Activated CD4-positive, alpha-beta T cell treated with anti-CD3 and anti-CD28 coated beads, Interleukin-2, amount 10 ng/mL, durations not matched to agents 24 days and 14 days (primary cell): Measurements from ENCODE around the gene VPS13D. TPM values are rescaled to one million over a fixed set of nuclear protein-coding genes. Genes with fewer than 3 reads are reported as not detected.
A peak's percentile ranks its signal among the peaks of the same experiment; 100 is the strongest.
"Not testable (repeated sequence)": the region's sequence is repeated elsewhere in the genome, so short reads cannot be mapped to it uniquely, and the experiment has no call there.

Experiments used
- DNase-seq: peaks from one replicate; pipeline ENCODE4 v3.0.0; 2022
- H3K27ac Mint-ChIP-seq: one replicate; pipeline ENCODE4 v1.8.0; 2022; ENCODE audit warnings: mild to moderate bottlenecking, mixed read lengths
- H3K27me3 Mint-ChIP-seq: one replicate; pipeline ENCODE4 v1.8.0; 2022; ENCODE audit warnings: mixed read lengths
- H3K36me3 Mint-ChIP-seq: one replicate; pipeline ENCODE4 v1.8.0; 2022; ENCODE audit warnings: low read depth, mild to moderate bottlenecking, mixed read lengths
- H3K4me1 Mint-ChIP-seq: one replicate; pipeline ENCODE4 v1.8.0; 2021; ENCODE audit warnings: mixed read lengths
- H3K4me3 Mint-ChIP-seq: one replicate; pipeline ENCODE4 v1.8.0; 2022; ENCODE audit warnings: mild to moderate bottlenecking, moderate library complexity, mixed read lengths
- H3K9me3 Mint-ChIP-seq: one replicate; pipeline ENCODE4 v1.8.0; 2021; ENCODE audit warnings: mixed read lengths
- intact Hi-C: fragments of 100-400 bp; cut with micrococcal nuclease; formaldehyde crosslinking; loops from one replicate; pipeline ENCODE4 v1.15.1; 2023
- total RNA-seq: library from RNA; stranded (reverse); gene quantifications from 2 replicates; pipeline ENCODE4 v1.2.3, GENCODE V29; 2022

VPS13D gene
- total RNA-seq, 1 donor from 2014 or later, result 30.8 TPM

- Mint-ChIP-seq H3K9me3 (no peaks in the 10 kb centered on the region), H3K4me3 (no peak overlapping the region), H3K27me3 (no peaks in the 10 kb centered on the region), H3K4me1 (peaks cover 70% of the 10 kb centered on the region), H3K27ac (peak overlapping the region; percentile 45), H3K36me3 (peaks cover 50% of the 10 kb centered on the region)
- intact Hi-C loops, result no loop called here
- DNase-seq, result no peak
These were observed 224.9 kb downstream of the VPS13D start for GRCh38 chr1:12454406-12455391.

- H3K27ac Mint-ChIP-seq, DNase-seq, H3K4me3 Mint-ChIP-seq, H3K9me3 Mint-ChIP-seq, intact Hi-C loops, H3K27me3 Mint-ChIP-seq: not testable (repeated sequence)
- peaks cover 56% of the 10 kb centered on the region for H3K4me1 Mint-ChIP-seq
- peaks cover 54% of the 10 kb centered on the region for H3K36me3 Mint-ChIP-seq
These were observed 226.3 kb downstream of the VPS13D start for GRCh38 chr1:12456081-12456480.

GRCh38 chr1:12456979-12457378, 227.1 kb downstream of the VPS13D start:
- Mint-ChIP-seq H3K36me3 (peaks cover 56% of the 10 kb centered on the region), H3K4me3 (no peak overlapping the region), H3K27ac (no peak overlapping the region), H3K27me3 (no peaks in the 10 kb centered on the region), H3K4me1 (peaks cover 52% of the 10 kb centered on the region), H3K9me3 (no peaks in the 10 kb centered on the region)
- intact Hi-C loops, result no loop called here
- DNase-seq, result no peak

GRCh38 chr1:12457771-12458170, 227.9 kb downstream of the VPS13D start:
- DNase-seq, result no peak
- Mint-ChIP-seq H3K4me1 (peaks cover 46% of the 10 kb centered on the region), H3K27me3 (no peaks in the 10 kb centered on the region), H3K4me3 (no peak overlapping the region), H3K27ac (no peak overlapping the region), H3K36me3 (peaks cover 55% of the 10 kb centered on the region), H3K9me3 (no peaks in the 10 kb centered on the region)
- intact Hi-C loops, result no loop called here

- Mint-ChIP-seq H3K27ac (no peak overlapping the region), H3K4me3 (no peak overlapping the region), H3K9me3 (no peaks in the 10 kb centered on the region), H3K27me3 (no peaks in the 10 kb centered on the region), H3K36me3 (peaks cover 61% of the 10 kb centered on the region), H3K4me1 (peaks cover 38% of the 10 kb centered on the region)
- intact Hi-C loops, result no loop called here
- no peak for DNase-seq
These were observed 228.7 kb downstream of the VPS13D start for GRCh38 chr1:12458571-12458970.

- Mint-ChIP-seq H3K9me3 (no peaks in the 10 kb centered on the region), H3K4me3 (no peak overlapping the region), H3K4me1 (peaks cover 24% of the 10 kb centered on the region), H3K27me3 (no peaks in the 10 kb centered on the region), H3K36me3 (peaks cover 62% of the 10 kb centered on the region), H3K27ac (no peak overlapping the region)
- intact Hi-C loops, result no loop called here
- DNase-seq, result no peak
These were observed 230.3 kb downstream of the VPS13D start for GRCh38 chr1:12460121-12460520.

- no peak overlapping the region for H3K4me3 Mint-ChIP-seq
- no peak for DNase-seq
- H3K27me3 Mint-ChIP-seq, result no peaks in the 10 kb centered on the region
- no peaks in the 10 kb centered on the region for H3K9me3 Mint-ChIP-seq
- peaks cover 63% of the 10 kb centered on the region for H3K36me3 Mint-ChIP-seq
- H3K4me1 Mint-ChIP-seq, result peaks cover 20% of the 10 kb centered on the region
- H3K27ac Mint-ChIP-seq, result no peak overlapping the region
- intact Hi-C loops, result no loop called here
These were observed 231.2 kb downstream of the VPS13D start for GRCh38 chr1:12460911-12461621.

- no peak overlapping the region for H3K27ac Mint-ChIP-seq
- DNase-seq, result no peak
- intact Hi-C loops, result no loop called here
- no peak overlapping the region for H3K4me3 Mint-ChIP-seq
- H3K36me3 Mint-ChIP-seq, result peaks cover 57% of the 10 kb centered on the region
- H3K9me3 Mint-ChIP-seq, result no peaks in the 10 kb centered on the region
- no peaks in the 10 kb centered on the region for H3K27me3 Mint-ChIP-seq
- H3K4me1 Mint-ChIP-seq, result peaks cover 17% of the 10 kb centered on the region
These were observed 231.9 kb downstream of the VPS13D start for GRCh38 chr1:12461754-12462153.

GRCh38 chr1:12462586-12462985, 232.8 kb downstream of the VPS13D start:
- Mint-ChIP-seq H3K4me3 (no peak overlapping the region), H3K27ac (no peak overlapping the region), H3K27me3 (no peaks in the 10 kb centered on the region), H3K9me3 (no peaks in the 10 kb centered on the region), H3K36me3 (peaks cover 53% of the 10 kb centered on the region), H3K4me1 (peaks cover 16% of the 10 kb centered on the region)
- intact Hi-C loops, result no loop called here
- DNase-seq, result no peak

GRCh38 chr1:12464045-12464461, 234.2 kb downstream of the VPS13D start:
- Mint-ChIP-seq H3K4me1 (peaks cover 17% of the 10 kb centered on the region), H3K36me3 (peaks cover 48% of the 10 kb centered on the region), H3K4me3 (no peak overlapping the region), H3K27ac (no peak overlapping the region), H3K27me3 (no peaks in the 10 kb centered on the region), H3K9me3 (no peaks in the 10 kb centered on the region)
- no peak for DNase-seq
- intact Hi-C loops, result no loop called here

- H3K27ac Mint-ChIP-seq, result no peak overlapping the region
- intact Hi-C loops, result no loop called here
- H3K27me3 Mint-ChIP-seq, result no peaks in the 10 kb centered on the region
- H3K9me3 Mint-ChIP-seq, result no peaks in the 10 kb centered on the region
- H3K36me3 Mint-ChIP-seq, result peaks cover 47% of the 10 kb centered on the region
- peaks cover 17% of the 10 kb centered on the region for H3K4me1 Mint-ChIP-seq
- no peak overlapping the region for H3K4me3 Mint-ChIP-seq
- no peak for DNase-seq
These were observed 234.8 kb downstream of the VPS13D start for GRCh38 chr1:12464598-12465056.

- Mint-ChIP-seq H3K27me3 (no peaks in the 10 kb centered on the region), H3K27ac (no peak overlapping the region), H3K36me3 (peaks cover 42% of the 10 kb centered on the region), H3K4me3 (no peak overlapping the region), H3K9me3 (no peaks in the 10 kb centered on the region), H3K4me1 (peaks cover 19% of the 10 kb centered on the region)
- no peak for DNase-seq
- intact Hi-C loops, result no loop called here
These were observed 235.3 kb downstream of the VPS13D start for GRCh38 chr1:12465126-12465525.

- H3K27ac Mint-ChIP-seq, result peak overlapping the region; percentile 34
- H3K36me3 Mint-ChIP-seq, result peaks cover 31% of the 10 kb centered on the region
- no peak overlapping the region for H3K4me3 Mint-ChIP-seq
- no peaks in the 10 kb centered on the region for H3K9me3 Mint-ChIP-seq
- H3K27me3 Mint-ChIP-seq, result no peaks in the 10 kb centered on the region
- H3K4me1 Mint-ChIP-seq, result peaks cover 27% of the 10 kb centered on the region
- DNase-seq, result no peak
- intact Hi-C loops, result loop anchor here (1.0 kb wide), 3 partner anchors 14 to 31 kb away; no protein-coding TSS in a partner anchor
These were observed 237.0 kb downstream of the VPS13D start for GRCh38 chr1:12466816-12467215.
